HepG2 (cell line): ENCODE measurements around the gene MORN1. TPM values are rescaled to one million over a fixed set of nuclear protein-coding genes. Genes with fewer than 3 reads are reported as not detected.

ENCODE experiments used
- ATRX ChIP-seq: sonication (generic); formaldehyde crosslinking; IDR thresholded peaks from 2 replicates; pipeline ENCODE4 v1.4.0; 2020; ENCODE audit warnings: missing genetic modification reagents, borderline replicate concordance
- E2F5 ChIP-seq: sonication (generic); formaldehyde crosslinking; conservative IDR thresholded peaks from 2 replicates; pipeline ENCODE4 v1.4.0; 2020; ENCODE audit warnings: missing genetic modification reagents
- ESRRA ChIP-seq: sonication (generic); formaldehyde crosslinking; IDR thresholded peaks from 2 replicates; pipeline ENCODE4 v1.5.1; 2020; ENCODE audit warnings: mild to moderate bottlenecking, low read depth, missing genetic modification reagents
- HNF1B ChIP-seq: sonication (generic); formaldehyde crosslinking; IDR thresholded peaks from 2 replicates; pipeline ENCODE4 v1.5.1; 2020; ENCODE audit warnings: mild to moderate bottlenecking, moderate library complexity, missing genetic modification reagents
- JARID2 ChIP-seq: sonication (generic); formaldehyde crosslinking; IDR thresholded peaks from 2 replicates; pipeline ENCODE4 v1.8.1; 2023; ENCODE audit warnings: missing genetic modification reagents, inconsistent platforms; ENCODE audit not compliant: insufficient replicate concordance
- NFE2L1 ChIP-seq: sonication (generic); formaldehyde crosslinking; IDR thresholded peaks from 2 replicates; pipeline ENCODE4 v1.4.0; 2020; ENCODE audit warnings: missing genetic modification reagents, mild to moderate bottlenecking, borderline replicate concordance
- SMAD1 ChIP-seq: sonication (generic); formaldehyde crosslinking; IDR thresholded peaks from 2 replicates; pipeline ENCODE4 v1.4.0; 2020; ENCODE audit warnings: missing genetic modification reagents, low read depth, mild to moderate bottlenecking, borderline replicate concordance
- ZNF207 ChIP-seq: fragments of 450-650 bp; IDR thresholded peaks from 2 replicates; pipeline ENCODE4 v1.6.1; 2016; ENCODE audit warnings: antibody characterized with exemption, borderline replicate concordance
- ZNF232 ChIP-seq: sonication (generic); formaldehyde crosslinking; IDR thresholded peaks from 2 replicates; pipeline ENCODE4 v1.4.0; 2020; ENCODE audit warnings: missing genetic modification reagents, borderline replicate concordance
- ZNF282 ChIP-seq: fragments of 450-650 bp; IDR thresholded peaks from 2 replicates; pipeline ENCODE4 v1.6.1; 2018; ENCODE audit not compliant: partially characterized antibody
- ZNF468 ChIP-seq: sonication (generic); formaldehyde crosslinking; IDR thresholded peaks from 2 replicates; pipeline ENCODE4 v1.8.0; 2022; ENCODE audit warnings: mild to moderate bottlenecking, moderate library complexity, missing genetic modification reagents
- ZNF530 ChIP-seq: sonication (generic); formaldehyde crosslinking; IDR thresholded peaks from 2 replicates; pipeline ENCODE4 v1.5.0; 2020; ENCODE audit warnings: low read depth, mild to moderate bottlenecking, missing genetic modification reagents
- ZSCAN9 ChIP-seq: IDR thresholded peaks from 2 replicates; pipeline ENCODE4 v1.6.1; 2016; ENCODE audit warnings: borderline replicate concordance
- polyA plus RNA-seq, 8 experiments: library from polyadenylated mRNA; depleted of rRNA in 3 of 8; stranded (reverse) in 7 of 8; unstranded in 1 of 8; fragments of >200 nt; fragmentation: Illumina TruSeq in 4 of 8; extraction: Trizol in 4 of 8; gene quantifications; 2 replicates each; pipeline versions ENCODE4 v1.2.1 to v1.2.3, GENCODE V29; 2011 to 2016; ENCODE audit warnings: low read depth in 4 of 8, missing spikeins in 1 of 8, mixed read lengths in 1 of 8; ENCODE audit not compliant: insufficient read depth in 1 of 8
- total RNA-seq, 5 experiments: library from RNA; depleted of rRNA; stranded (reverse); fragments of >200 nt; fragmentation: Illumina TruSeq; extraction: Trizol; gene quantifications; 2 replicates each; pipeline ENCODE4 v1.2.3, GENCODE V29; 2016; ENCODE audit warnings: low read depth in 1 of 5
- TF ChIP-seq, protein P1 (sequence below): sonication (generic); formaldehyde crosslinking; conservative IDR thresholded peaks from 2 replicates; pipeline ENCODE4 v1.5.0; 2020; ENCODE audit warnings: missing genetic modification reagents
- TF ChIP-seq, protein P2 (sequence below): IDR thresholded peaks from 2 replicates; pipeline ENCODE4 v1.6.1; 2016; ENCODE audit warnings: missing compliant biosample characterization, missing genetic modification reagents, borderline replicate concordance
- TF ChIP-seq, protein P3 (sequence below): sonication (generic); formaldehyde crosslinking; IDR thresholded peaks from 2 replicates; pipeline ENCODE4 v1.8.0; 2022; ENCODE audit warnings: missing genetic modification reagents, mild to moderate bottlenecking, moderate library complexity, borderline replicate concordance

The MORN1 gene
- total and polyA plus RNA-seq, 2 of the 13 experiments (the other 11 are each of a cell fraction or from before 2014, with no cell fraction given) = 3.1 to 6.5 TPM

- TF ChIP-seq HNF1B (CRISPR knock-in tag) = 0 out of 2 replicates have a peak, but pooled peaks have one; percentile 4
- no peak for TF ChIP-seq ZNF207
- no peak for TF ChIP-seq ZSCAN9 (CRISPR knock-in tag)
- TF ChIP-seq ZNF232 (CRISPR knock-in tag) = peak; percentile 90
- TF ChIP-seq NFE2L1 (CRISPR knock-in tag) = no peak; the same call in 1 of the 2 replicates
- TF ChIP-seq JARID2 (CRISPR knock-in tag) = no peak
- TF ChIP-seq ATRX (CRISPR knock-in tag) = no peak
- TF ChIP-seq E2F5 (CRISPR knock-in tag) = peak; percentile 76; the same call in 1 of the 2 replicates
- TF ChIP-seq, protein P1, sequence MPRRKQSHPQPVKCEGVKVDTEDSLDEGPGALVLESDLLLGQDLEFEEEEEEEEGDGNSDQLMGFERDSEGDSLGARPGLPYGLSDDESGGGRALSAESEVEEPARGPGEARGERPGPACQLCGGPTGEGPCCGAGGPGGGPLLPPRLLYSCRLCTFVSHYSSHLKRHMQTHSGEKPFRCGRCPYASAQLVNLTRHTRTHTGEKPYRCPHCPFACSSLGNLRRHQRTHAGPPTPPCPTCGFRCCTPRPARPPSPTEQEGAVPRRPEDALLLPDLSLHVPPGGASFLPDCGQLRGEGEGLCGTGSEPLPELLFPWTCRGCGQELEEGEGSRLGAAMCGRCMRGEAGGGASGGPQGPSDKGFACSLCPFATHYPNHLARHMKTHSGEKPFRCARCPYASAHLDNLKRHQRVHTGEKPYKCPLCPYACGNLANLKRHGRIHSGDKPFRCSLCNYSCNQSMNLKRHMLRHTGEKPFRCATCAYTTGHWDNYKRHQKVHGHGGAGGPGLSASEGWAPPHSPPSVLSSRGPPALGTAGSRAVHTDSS (CRISPR knock-in tag) = no peak
- TF ChIP-seq ESRRA (CRISPR knock-in tag) = no peak; the same call in 1 of the 2 replicates
- TF ChIP-seq ZNF282 = no peak
- TF ChIP-seq, protein P2, sequence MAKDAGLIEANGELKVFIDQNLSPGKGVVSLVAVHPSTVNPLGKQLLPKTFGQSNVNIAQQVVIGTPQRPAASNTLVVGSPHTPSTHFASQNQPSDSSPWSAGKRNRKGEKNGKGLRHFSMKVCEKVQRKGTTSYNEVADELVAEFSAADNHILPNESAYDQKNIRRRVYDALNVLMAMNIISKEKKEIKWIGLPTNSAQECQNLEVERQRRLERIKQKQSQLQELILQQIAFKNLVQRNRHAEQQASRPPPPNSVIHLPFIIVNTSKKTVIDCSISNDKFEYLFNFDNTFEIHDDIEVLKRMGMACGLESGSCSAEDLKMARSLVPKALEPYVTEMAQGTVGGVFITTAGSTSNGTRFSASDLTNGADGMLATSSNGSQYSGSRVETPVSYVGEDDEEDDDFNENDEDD (CRISPR knock-in tag) = peak; percentile 84; the same call in 1 of the 2 replicates
- peak; percentile 36; the same call in 1 of the 2 replicates for TF ChIP-seq ZNF468 (CRISPR knock-in tag)
- no peak; the same call in 1 of the 2 replicates for TF ChIP-seq ZNF530 (CRISPR knock-in tag)
- TF ChIP-seq, protein P3, sequence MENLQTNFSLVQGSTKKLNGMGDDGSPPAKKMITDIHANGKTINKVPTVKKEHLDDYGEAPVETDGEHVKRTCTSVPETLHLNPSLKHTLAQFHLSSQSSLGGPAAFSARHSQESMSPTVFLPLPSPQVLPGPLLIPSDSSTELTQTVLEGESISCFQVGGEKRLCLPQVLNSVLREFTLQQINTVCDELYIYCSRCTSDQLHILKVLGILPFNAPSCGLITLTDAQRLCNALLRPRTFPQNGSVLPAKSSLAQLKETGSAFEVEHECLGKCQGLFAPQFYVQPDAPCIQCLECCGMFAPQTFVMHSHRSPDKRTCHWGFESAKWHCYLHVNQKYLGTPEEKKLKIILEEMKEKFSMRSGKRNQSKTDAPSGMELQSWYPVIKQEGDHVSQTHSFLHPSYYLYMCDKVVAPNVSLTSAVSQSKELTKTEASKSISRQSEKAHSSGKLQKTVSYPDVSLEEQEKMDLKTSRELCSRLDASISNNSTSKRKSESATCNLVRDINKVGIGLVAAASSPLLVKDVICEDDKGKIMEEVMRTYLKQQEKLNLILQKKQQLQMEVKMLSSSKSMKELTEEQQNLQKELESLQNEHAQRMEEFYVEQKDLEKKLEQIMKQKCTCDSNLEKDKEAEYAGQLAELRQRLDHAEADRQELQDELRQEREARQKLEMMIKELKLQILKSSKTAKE (CRISPR knock-in tag) = 0 out of 2 replicates have a peak, but pooled peaks have one; percentile 38
- TF ChIP-seq SMAD1 (CRISPR knock-in tag) = no peak
Measured at GRCh38 chr1:2412773-2413494, 21.6 kb upstream of the MORN1 start (continued).
